Measurements from ENCODE around the gene CASP10.
"Not testable (repeated sequence)": the region's sequence is repeated elsewhere in the genome, so short reads cannot be mapped to it uniquely, and the experiment has no call there.

CASP10 gene, protein sequence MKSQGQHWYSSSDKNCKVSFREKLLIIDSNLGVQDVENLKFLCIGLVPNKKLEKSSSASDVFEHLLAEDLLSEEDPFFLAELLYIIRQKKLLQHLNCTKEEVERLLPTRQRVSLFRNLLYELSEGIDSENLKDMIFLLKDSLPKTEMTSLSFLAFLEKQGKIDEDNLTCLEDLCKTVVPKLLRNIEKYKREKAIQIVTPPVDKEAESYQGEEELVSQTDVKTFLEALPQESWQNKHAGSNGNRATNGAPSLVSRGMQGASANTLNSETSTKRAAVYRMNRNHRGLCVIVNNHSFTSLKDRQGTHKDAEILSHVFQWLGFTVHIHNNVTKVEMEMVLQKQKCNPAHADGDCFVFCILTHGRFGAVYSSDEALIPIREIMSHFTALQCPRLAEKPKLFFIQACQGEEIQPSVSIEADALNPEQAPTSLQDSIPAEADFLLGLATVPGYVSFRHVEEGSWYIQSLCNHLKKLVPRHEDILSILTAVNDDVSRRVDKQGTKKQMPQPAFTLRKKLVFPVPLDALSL

DNA sequence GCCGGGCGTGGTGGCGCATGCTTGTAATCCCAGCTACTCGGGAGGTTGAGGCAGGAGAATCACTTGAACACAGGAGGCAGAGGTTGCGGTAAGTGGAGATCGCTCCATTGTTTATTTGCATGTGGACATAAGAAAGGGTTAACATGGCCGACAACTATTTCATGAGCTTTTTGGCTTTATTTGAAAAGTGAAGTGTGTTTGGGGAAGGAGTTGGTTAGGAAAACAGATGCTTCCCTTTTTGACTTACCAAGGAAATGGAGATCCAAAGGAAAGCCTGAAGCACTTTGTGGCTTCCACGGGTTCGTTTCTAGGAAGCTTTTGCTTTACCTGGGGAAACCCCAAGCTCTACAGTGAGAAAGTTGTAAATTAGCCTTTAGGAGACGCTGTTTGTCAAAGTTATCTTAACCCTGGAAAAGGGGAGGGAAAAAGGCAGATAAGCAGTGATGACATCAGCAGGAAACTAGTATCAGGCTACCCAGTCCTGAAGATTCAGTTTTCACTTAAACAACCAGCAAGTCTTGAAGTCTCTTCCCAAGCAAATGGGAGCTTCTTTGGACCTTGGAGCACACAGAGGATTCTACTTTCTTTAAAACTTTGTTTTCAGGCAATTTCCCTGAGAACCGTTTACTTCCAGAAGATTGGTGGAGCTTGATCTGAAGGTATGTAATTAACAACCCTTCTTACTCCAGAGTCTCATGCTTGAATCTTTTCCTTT is at the start of gene CASP10:
TSS of gene CASP10 (plus strand) at position 492 of the 715 bp plus-strand sequence. CDS start 2,637 bp downstream, outside the sequence.
- DNase-seq (ENCODE audit: low read depth) = no peak

DNA sequence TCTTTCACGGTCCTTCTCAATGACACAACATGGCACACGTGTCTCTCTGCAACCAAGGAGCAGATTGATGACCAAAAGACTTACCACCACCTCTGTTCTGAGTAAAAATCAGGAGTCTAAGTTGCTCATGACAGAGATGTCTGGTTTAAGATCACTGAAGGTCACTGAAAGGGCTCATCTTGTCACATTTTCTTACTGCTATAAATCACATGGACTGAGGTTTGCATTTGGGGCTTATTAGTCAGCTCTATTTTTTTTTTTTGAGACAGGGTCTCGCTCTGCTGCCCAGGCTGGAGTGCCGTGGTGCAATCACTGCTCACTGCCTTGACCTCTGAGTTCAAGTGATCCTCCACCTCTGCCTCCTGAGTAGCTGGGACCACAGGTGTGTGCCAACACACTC is 47.6 kb upstream of the CASP10 start:
- no peak for DNase-seq (ENCODE audit: low read depth)

DNA sequence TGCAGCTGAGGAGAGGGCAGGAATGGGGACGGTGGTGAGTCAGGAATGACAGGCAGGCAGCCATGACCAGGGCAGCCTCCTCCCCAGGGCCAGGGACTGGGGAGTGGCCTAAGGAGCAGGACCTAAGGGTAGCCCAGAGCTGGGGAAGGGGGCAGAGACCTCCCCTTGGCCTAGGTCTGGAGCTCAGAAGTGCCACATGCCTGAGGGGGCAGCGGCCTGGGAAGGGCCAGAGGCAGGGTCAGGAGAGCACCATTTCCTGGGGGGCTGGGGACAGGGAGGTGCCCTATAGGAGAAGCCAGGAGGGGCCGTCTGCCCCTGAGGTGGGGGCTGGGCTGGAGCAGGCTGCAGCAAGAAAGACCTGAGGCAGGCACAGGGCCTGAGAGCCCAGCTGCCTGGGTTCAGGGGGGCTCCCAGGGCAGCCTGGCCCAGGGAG is 46.0 kb upstream of the CASP10 start:
- DNase-seq (ENCODE audit: low read depth) = no peak

DNA sequence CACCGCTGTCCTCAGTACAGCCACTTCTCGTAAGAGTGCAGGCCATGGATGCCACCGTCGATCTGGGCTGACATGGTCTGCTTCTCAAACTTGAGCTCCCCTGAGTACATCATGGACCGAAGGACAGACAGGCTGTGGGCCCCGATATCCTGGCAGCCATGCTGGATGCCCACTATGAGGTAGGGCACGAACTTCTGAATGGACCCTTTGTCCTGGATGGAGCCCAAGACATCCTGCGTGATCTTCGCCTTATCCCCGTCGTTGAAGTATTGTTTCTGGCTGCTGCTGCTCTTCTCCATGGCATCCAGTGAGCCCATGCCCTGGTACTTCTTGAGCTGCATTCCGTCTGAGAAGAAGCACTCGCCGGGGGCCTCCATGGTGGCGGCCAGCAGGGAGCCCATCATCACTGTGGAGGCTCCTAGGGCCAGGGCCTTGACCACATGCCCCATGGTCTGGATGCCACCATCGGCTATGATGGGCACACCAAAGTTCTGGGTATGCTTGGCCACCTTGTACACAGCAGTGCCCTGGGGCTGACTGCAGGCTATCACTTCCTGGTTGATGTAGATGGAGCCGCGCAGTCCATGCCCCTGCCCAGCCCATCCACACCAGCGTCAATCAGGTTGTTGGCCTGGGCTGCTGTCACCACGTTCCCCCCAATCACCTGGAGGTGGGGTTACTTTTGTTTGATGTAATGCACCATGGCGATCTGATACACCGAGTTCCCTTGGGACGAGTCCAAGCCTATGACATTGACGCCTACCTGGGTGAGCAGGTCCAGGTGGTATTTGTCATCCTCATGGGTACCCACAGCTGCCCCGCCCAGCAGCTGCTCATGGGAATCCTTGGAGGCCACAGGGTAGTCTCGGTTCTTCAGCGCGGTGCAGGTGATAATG is 45.2 kb upstream of the CASP10 start:
- no peak for DNase-seq (ENCODE audit: low read depth)

DNA sequence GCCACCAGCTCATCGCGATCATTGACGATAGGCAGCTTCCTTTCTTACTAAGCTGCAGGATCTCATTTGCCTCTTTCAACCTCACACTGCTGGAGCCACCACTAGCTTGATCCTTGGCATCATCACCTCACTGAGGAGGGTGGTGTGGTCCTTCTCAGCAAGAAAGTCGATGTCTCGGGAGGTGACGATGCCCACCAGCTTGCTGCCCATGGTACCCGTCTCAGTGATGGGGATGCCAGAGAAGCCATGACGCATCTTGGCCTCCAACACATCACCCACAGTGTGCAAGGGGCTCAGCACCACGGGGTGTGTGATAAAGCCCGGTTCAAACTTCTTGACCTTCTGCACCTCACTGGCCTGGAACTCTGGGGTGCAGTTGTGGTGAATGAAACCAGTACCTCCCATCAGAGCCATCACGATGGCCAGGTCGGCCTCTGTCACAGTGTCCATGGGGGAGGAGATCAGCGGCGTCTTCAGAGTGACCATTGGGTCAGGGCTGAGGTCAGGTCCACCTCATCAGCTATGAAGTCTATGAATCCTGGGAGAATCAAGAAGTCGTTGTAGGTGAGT is 44.5 kb upstream of the CASP10 start:
- DNase-seq (ENCODE audit: low read depth) = no peak

DNA sequence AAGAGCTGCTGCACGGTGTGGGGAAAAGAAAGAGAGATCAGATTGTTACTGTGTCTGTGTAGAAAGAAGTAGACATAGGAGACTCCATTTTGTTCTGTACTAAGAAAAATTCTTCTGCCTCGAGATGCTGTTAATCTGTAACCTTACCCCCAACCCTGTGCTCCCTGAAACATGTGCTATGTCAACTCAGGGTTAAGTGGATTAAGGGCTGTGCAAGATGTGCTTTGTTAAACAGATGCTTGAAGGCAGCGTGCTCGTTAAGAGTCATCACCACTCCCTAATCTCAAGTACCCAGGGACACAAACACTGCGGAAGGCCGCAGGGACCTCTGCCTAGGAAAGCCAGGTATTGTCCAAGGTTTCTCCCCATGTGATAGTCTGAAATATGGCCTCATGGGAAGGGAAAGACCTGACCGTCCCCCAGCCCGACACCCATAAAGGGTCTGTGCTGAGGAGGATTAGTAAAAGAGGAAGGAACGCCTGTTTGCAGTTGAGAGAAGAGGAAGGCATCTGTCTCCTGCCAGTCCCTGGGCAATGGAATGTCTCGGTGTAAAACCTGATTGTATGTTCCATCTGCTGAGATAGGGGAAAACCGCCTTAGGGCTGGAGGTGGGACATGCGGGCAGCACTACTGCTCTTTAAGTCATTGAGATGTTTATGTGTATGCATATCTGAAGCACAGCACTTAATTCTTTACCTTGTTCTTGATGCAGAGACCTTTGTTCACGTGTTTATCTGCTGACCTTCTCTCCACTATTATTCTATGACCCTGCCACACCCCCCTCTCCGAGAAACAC is 43.8 kb upstream of the CASP10 start:
- not testable (repeated sequence) for DNase-seq (ENCODE audit: low read depth)

DNA sequence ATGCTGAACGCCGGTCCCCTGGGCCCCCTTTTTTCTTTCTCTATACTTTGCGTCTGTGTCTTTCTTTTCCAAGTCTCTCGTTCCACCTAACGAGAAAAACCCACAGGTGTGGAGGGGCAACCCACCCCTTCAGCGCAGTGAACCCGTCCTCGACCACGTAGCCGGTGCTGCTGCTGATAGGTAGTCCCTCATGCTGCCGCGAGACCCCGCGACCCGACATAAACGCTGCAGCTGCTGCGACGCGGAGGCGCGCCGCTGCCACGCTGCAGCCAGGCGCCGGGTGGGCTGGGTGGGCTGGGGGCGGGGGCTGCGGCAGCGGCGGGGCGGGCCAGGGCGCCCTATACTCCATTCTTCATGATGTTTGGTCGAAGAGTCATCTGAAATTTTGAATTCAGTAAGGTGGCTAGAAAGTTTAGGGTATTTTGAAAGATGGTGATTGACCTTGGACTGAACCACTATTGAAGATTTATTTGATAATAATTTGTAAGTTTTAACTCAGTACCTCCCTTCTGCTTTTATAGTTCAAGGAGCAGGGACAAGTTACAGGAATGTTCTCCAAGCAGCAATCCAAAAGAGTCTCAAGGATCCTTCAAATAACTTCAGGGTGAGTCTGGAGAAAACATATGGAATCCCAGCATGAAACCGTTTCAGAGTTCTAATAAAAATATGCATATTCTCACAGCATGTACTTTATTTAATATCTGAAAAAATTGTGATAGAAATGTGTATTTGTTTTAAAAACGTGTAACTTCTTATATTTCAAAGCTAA is 42.9 kb upstream of the CASP10 start:
- DNase-seq (ENCODE audit: low read depth) = no peak

DNA sequence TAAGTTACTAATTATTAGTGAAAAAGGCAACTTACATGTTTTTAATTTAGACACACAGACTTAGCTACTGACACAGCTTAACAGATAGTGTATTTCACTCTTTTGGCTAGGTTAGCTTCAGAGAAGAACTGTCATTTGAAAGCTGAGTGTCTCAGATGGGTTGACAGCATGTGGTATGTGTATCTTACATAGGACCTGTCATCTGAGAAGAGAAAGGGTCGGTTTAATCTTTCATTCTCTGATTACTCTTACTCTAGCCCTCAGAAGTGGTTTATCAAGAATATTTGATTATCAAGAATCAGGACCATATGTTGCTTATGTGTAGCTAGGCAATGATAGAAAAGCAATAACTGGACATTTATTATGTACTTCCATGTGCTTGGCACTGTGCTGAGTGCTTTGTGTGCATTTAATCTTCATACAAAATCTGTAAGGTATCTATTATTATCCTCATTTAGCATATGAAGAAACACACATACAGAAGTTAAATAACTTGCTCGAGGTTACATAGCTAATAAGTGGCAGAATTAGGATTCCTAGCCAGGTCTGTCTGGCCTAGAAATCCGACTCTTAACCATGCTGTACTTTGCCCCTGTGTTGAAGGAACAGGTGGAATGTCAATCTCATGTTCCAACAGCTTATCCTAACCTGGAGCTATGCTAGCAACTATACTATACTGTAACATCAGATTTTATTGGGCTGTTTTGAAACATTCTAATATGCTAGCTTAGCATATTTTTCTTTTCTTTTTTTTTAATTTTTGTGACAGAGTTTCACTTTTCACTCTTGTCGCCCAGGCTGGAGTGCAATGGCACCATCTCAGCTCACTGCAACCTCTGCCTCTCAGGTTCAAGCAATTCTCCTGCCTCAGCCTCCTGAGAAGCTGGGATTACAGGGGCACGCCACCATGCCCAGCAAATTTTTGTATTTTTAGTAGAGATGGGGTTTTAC is 38.6 kb upstream of the CASP10 start:
- no peak for DNase-seq (ENCODE audit: low read depth)

DNA sequence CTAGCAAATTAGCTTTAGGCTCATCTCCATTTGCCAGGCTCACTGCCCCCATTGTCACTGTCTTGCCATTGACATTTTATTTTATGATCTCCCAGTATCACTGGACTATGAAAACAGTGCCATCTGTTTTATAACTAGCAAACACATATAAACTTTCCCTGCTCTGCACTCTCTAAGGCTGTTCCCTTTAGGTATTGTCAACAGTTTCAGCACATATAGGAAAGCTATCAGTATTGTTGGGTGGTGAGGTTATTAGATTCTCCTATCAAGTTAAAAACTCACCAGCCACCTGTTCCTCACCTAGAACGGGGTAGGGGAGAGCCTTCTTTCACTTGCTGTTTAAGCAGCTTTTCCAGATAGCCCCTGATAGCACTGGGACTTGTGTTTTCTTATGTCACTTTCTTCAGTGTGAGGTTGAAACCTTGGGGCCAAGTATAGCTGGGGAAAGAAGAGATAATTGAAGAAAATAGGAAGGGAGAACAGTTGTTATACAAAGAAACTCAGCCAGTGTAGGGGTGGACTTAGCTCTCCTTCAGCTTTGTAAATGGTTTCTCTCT is 34.4 kb upstream of the CASP10 start:
- no peak for DNase-seq (ENCODE audit: low read depth)

DNA sequence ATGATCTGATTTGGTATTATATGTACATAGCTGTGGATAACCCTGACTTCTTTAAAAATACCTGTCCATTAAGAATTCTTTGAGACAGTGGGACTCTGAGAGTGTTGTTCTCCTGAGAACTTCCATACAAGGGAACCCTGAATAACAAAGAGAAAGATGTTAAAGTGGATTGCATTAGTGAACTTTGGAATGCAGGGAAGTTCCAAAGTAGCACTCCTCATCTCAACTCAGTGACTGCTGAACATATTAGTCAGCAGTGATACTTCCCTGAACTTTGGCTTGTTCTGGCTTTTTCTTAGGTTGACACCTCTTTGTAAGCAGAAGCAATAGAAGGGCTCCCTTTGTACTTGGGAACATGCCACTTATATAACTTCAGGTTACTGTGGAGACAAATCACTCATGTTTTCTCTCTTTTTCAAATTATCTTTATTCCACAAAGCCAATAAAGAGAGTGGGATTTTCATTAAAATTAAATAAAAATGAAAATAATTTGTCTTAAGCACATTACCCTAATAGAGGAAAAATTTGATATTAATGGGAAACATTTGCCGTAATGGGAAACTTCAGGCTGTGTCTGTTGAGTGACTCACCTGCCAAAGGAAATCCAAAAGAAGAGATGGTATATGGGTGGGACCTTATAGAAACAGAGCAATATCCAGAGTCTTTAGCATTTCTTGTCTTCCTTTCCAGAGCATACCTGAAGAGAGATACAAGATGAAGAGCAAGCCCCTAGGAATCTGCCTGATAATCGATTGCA is 33.7 kb upstream of the CASP10 start:
- no peak for DNase-seq (ENCODE audit: low read depth)

DNA sequence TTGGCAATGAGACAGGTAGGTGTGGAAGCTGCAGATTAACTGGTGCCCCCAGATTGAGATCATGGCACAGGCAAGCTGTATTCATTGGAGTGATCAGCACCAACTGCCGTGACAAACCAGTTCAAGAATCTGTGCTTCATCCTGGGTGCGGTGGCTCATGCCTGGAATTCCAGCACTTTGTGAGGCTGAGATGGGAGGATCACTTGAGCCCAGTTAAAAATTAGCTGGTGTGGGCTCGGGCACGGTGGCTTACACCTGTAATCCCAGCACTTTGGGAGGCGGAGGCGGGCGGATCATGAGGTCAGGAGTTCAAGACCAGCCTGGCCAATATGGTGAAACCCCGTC is 33.1 kb upstream of the CASP10 start:
- DNase-seq (ENCODE audit: low read depth) = not testable (repeated sequence)

DNA sequence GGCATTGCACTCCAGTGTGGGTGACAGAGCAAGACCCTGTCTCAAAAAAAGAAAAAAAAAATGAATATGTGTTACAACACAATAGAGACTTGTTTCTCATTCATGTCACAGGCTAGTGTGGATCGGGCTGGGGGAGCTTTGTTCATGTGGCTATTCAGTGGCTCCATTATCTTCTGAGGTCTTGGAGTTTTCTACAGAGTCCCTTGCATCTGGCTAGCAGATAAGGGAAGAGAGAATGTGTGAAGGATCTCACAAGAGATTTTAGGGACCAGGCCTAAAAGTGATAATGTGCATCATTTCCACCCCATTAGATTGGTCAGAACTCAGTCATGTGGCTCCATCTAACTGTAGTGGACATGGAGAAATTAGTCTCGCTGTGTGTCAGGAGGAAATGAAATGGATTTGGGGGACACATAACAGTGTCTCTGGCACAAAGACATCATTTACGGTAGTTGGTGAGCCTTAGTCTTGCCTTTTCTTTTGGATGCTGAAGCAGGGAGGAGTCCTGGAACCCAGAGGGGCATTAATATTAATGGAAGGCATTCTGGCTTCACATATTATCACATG is 32.4 kb upstream of the CASP10 start:
- DNase-seq (ENCODE audit: low read depth) = no peak

DNA sequence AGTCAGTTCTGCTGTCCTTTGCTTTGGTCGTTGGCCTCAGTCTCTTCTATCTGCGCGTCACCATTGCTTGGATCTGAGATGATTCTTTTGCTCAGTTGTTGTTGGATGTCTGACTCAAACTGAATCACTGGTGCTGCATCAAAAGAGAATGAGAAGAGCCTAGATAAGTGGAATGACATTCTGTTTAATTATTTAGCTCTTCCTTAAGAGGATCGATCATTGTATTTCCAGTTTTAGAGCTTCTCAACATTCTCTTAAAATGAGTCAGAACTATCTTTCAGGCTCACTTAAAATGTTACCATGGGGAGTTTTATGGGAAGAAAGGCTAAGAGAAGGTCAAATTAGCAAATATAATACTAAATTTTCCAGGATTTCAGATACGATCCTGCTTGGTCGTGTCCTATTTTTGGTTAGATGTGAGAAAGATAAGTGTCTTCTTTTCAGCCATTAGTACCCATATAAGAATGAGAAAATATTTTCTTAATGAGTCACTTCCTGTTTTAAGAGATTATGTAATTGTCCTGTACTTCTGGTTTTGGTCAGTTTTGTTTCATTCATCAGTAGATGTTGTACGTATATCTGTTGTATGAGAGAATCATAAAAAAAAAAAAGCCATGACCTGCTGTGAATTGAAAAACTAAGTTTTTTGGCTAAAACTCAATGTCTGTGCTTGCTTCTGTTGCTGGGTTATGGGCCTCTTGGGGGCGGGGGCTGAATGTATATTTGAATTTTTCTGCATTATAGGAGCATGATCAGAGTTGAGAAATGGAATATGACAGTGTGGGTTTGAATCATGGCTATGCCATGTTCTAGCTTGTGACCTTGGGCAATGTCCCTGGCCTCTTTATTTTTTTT is 31.6 kb upstream of the CASP10 start:
- no peak for DNase-seq (ENCODE audit: low read depth)

DNA sequence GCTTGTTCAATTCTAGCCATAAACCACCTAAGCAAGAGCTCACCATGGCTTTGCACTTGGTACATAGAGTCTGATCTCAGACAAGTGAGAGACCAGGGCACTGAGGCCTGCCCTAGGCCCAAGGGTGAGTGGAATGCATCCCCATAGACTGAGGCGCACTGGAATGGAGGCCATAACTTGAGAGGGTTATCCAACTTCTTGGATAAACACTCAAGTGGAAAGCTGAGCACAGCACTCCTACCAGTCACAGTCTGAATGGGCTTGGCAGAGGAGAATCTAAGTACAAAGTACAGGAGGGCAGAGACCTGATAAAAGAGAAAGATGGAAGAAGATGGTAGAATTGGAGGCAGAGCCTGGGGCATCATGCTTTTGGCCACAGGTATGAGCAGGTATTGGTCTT is 30.4 kb upstream of the CASP10 start:
- no peak for DNase-seq (ENCODE audit: low read depth)

DNA sequence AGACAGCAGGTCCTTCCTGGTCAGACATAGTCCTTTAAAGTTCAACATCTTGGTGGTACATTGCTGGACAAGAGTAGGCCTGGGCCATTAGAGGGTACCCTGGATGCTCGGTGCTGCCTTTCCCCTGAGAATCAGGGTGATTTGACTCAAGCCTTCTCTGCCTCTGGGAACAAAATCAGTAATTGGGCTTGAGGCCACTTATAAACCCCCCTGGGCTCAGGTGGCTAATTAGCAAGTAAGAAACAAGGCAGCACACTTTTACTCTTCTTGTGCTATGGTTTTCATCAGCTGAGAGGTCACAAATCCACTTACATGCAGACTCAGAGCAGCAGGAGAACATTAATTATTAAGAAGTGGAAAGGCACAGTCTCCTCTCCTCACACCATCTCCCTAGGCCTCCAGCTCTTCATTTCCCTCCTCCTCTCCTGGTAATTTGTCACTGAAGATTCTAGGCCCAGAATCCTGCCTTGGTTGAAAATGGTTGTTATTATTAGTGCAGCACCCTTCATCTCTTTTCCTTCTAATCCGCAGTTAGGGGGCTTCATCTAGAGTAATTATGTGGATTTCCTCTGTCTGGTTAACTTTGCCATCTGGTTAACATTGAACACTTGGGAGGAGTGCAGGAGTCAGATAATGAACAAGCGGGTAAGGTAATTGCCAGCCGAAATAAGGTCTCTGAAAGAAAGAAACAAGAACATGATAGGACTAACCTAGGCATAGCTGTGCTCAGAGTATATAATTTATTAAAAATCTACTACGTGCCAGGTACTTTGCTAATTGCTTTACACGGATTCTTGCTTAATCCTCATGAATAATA is 29.7 kb upstream of the CASP10 start:
- no peak for DNase-seq (ENCODE audit: low read depth)

Measured in T-helper 22 cell (primary cell).